CD4-positive, alpha-beta memory T cell (primary cell): ENCODE data around the gene SCN3B. TPM values are rescaled to one million over a fixed set of nuclear protein-coding genes. Genes with fewer than 3 reads are reported as not detected.

Experiments used
- CTCF ChIA-PET: fragments of 350-600 bp; sonication (Branson Sonifier 250); formaldehyde crosslinking; loops from one replicate; lab custom pipeline; 2021; ENCODE audit warnings: inconsistent platforms; ENCODE audit not compliant: partially characterized antibody; lab: Charles Lee
- POLR2A ChIA-PET: fragments of 350-600 bp; sonication (Branson Sonifier 250); formaldehyde crosslinking; loops from one replicate; lab custom pipeline; 2021; ENCODE audit not compliant: partially characterized antibody; lab: Charles Lee
- DNase-seq, 5 donors: peaks; one replicate each; pipeline versions ENCODE4 v3.0.0 to v3.0.0-alpha.2; 2020 to 2022; ENCODE audit warnings: mixed read lengths in 1 of 5
- H3K27ac ChIP-seq: one replicate; pipeline ENCODE4 v1.7.0; 2013; ENCODE audit warnings: low read depth, low read length
- H3K27me3 ChIP-seq: 2 replicates; pipeline ENCODE4 v1.7.0; 2013; ENCODE audit warnings: mild to moderate bottlenecking, low read length, moderate library complexity; ENCODE audit not compliant: insufficient read depth
- H3K36me3 ChIP-seq: 2 replicates; pipeline ENCODE4 v1.7.0; 2013; ENCODE audit warnings: mild to moderate bottlenecking, low read length, moderate library complexity; ENCODE audit not compliant: insufficient read depth
- H3K4me1 ChIP-seq: 2 replicates; pipeline ENCODE4 v1.7.0; 2013; ENCODE audit warnings: mild to moderate bottlenecking, low read length, moderate library complexity; ENCODE audit not compliant: insufficient read depth
- H3K4me3 ChIP-seq, 2 donors: one replicate each; pipeline ENCODE4 v1.7.0; 2013; ENCODE audit warnings: low read length in 2 of 2, mild to moderate bottlenecking in 1 of 2
- H3K9me3 ChIP-seq, 2 donors: one replicate each; pipeline ENCODE4 v1.7.0; 2013; ENCODE audit warnings: low read length in 2 of 2, control low read depth in 1 of 2; ENCODE audit not compliant: control insufficient read depth in 1 of 2
- H3K27ac Mint-ChIP-seq, 7 donors: one replicate each; pipeline ENCODE4 v1.8.0; 2020 to 2021; ENCODE audit warnings: mixed read lengths in 7 of 7, mild to moderate bottlenecking in 6 of 7, inconsistent platforms in 3 of 7, moderate library complexity in 3 of 7
- H3K27me3 Mint-ChIP-seq, 2 donors: one replicate each; pipeline ENCODE4 v1.8.0; 2020 to 2021; ENCODE audit warnings: mixed read lengths in 2 of 2
- H3K36me3 Mint-ChIP-seq, 2 donors: one replicate each; pipeline ENCODE4 v1.8.0; 2020 to 2021; ENCODE audit warnings: mixed read lengths in 2 of 2, inconsistent platforms in 1 of 2, mild to moderate bottlenecking in 1 of 2
- H3K4me1 Mint-ChIP-seq, 4 donors: one replicate each; pipeline ENCODE4 v1.8.0; 2020 to 2021; ENCODE audit warnings: mixed read lengths in 4 of 4, mild to moderate bottlenecking in 1 of 4
- H3K4me3 Mint-ChIP-seq, 8 donors: one replicate each; pipeline ENCODE4 v1.8.0; 2020 to 2021; ENCODE audit warnings: mixed read lengths in 8 of 8, mild to moderate bottlenecking in 7 of 8, moderate library complexity in 6 of 8, inconsistent platforms in 3 of 8
- H3K9me3 Mint-ChIP-seq, 8 donors: one replicate each; pipeline ENCODE4 v1.8.0; 2020 to 2021; ENCODE audit warnings: mixed read lengths in 8 of 8, mild to moderate bottlenecking in 5 of 8, inconsistent platforms in 3 of 8, moderate library complexity in 1 of 8
- intact Hi-C: fragments of 100-400 bp; cut with micrococcal nuclease; formaldehyde crosslinking; loops from one replicate; pipeline ENCODE4 v1.15.1; 2023
- polyA plus RNA-seq, 2 donors: library from polyadenylated mRNA; unstranded; fragments of 300-500 nt; fragmentation: Illumina TruSeq; gene quantifications; one replicate each; pipeline ENCODE4 v1.2.3, GENCODE V29; 2021
- total RNA-seq, 2 experiments: library from RNA; stranded (reverse); gene quantifications; one replicate each; pipeline ENCODE4 v1.2.3, GENCODE V29; 2021

The SCN3B gene
- total and polyA plus RNA-seq, 4 experiments from 2014 or later: 0.05 TPM; not detected in 3

DNA sequence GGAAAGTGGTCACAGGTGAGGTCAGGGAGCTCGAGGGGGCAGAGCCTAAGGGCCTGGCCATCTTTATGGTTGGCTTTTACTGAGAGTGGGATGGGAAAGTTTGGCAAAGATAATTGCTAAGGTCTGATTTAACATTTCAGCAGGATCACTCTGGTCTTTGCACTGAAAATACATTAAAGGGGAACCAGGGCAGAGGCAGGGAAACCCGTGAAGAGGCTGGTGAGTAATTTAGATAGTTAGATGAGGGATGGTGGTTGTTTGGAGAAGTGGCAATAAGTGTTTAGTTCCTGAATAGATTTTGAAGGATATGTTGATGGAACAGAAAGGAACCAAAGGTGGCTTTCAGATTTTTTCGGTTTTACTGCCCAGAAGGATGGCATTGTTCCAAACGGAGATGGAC lies 50.8 kb downstream of the SCN3B start:
- no peaks in the 10 kb centered on the region for H3K27me3 ChIP-seq
- H3K4me1 ChIP-seq: no peaks in the 10 kb centered on the region
- no peaks in the 10 kb centered on the region for H3K9me3 ChIP-seq
- intact Hi-C loops: no loop called here
- H3K27me3 Mint-ChIP-seq: no peaks in the 10 kb centered on the region
- H3K4me3 Mint-ChIP-seq: no peak overlapping the region
- POLR2A ChIA-PET: no interaction called here
- DNase-seq: no peak
- no peaks in the 10 kb centered on the region for H3K9me3 Mint-ChIP-seq
- H3K27ac Mint-ChIP-seq: no peak overlapping the region
- peaks cover 7% of the 10 kb centered on the region for H3K36me3 ChIP-seq
- CTCF ChIA-PET: interaction anchor here (4.4 kb wide), 1 partner anchor 23 kb away, joined by 15 read pairs; no protein-coding TSS in a partner anchor
- H3K27ac ChIP-seq: no peak overlapping the region
- H3K36me3 Mint-ChIP-seq: peaks cover 55 to 76% of the 10 kb centered on the region in 2 donors
- no peaks in the 10 kb centered on the region for H3K4me1 Mint-ChIP-seq
- H3K4me3 ChIP-seq: no peak overlapping the region

GRCh38 chr11:123601743-123602142 lies 52.7 kb downstream of the SCN3B start:
- Mint-ChIP-seq H3K27me3 (no peaks in the 10 kb centered on the region), H3K27ac (peak overlapping the region in 1 of 7 donors; percentile 11), H3K4me1 (no peaks in the 10 kb centered on the region), H3K4me3 (no peak overlapping the region), H3K36me3 (peaks cover 54 to 70% of the 10 kb centered on the region in 2 donors), H3K9me3 (no peaks in the 10 kb centered on the region)
- intact Hi-C loops: no loop called here
- Histone ChIP-seq H3K27me3 (no peaks in the 10 kb centered on the region), H3K4me1 (no peaks in the 10 kb centered on the region), H3K4me3 (no peak overlapping the region), H3K36me3 (peaks cover 7% of the 10 kb centered on the region), H3K9me3 (no peaks in the 10 kb centered on the region), H3K27ac (no peak overlapping the region)
- CTCF ChIA-PET: interaction anchor here (4.4 kb wide), 1 partner anchor 22 kb away, joined by 15 read pairs; no protein-coding TSS in a partner anchor
- no peak for DNase-seq
- POLR2A ChIA-PET: no interaction called here

- H3K4me3 ChIP-seq: no peak overlapping the region
- H3K27me3 ChIP-seq: no peaks in the 10 kb centered on the region
- H3K27ac ChIP-seq: no peak overlapping the region
- no peaks in the 10 kb centered on the region for H3K9me3 Mint-ChIP-seq
- no peak for DNase-seq
- intact Hi-C loops: no loop called here
- H3K9me3 ChIP-seq: no peaks in the 10 kb centered on the region
- CTCF ChIA-PET: interaction anchor here (4.4 kb wide), 1 partner anchor 21 kb away, joined by 15 read pairs; no protein-coding TSS in a partner anchor
- H3K36me3 ChIP-seq: peaks cover 7% of the 10 kb centered on the region
- H3K4me3 Mint-ChIP-seq: no peak overlapping the region
- H3K27me3 Mint-ChIP-seq: no peaks in the 10 kb centered on the region
- POLR2A ChIA-PET: no interaction called here
- H3K4me1 ChIP-seq: no peaks in the 10 kb centered on the region
- H3K36me3 Mint-ChIP-seq: peaks cover 54 to 69% of the 10 kb centered on the region in 2 donors
- H3K4me1 Mint-ChIP-seq: no peaks in the 10 kb centered on the region
- H3K27ac Mint-ChIP-seq: peak overlapping the region in 1 of 7 donors; percentile 60
These were observed 53.3 kb downstream of the SCN3B start for GRCh38 chr11:123601136-123601535.

GRCh38 chr11:123597859-123598258 lies 56.6 kb downstream of the SCN3B start:
- no peaks in the 10 kb centered on the region for H3K4me1 ChIP-seq
- H3K9me3 ChIP-seq: no peaks in the 10 kb centered on the region
- ChIA-PET POLR2A (no interaction called here), CTCF (interaction anchor here (1.5 kb wide), 1 partner anchor 9 kb away, joined by 5 read pairs; no protein-coding TSS in a partner anchor)
- Mint-ChIP-seq H3K4me3 (no peak overlapping the region), H3K27ac (no peak overlapping the region), H3K27me3 (no peaks in the 10 kb centered on the region), H3K9me3 (no peaks in the 10 kb centered on the region), H3K36me3 (peaks cover 48 to 56% of the 10 kb centered on the region in 2 donors), H3K4me1 (no peaks in the 10 kb centered on the region)
- H3K27me3 ChIP-seq: no peaks in the 10 kb centered on the region
- no peak overlapping the region for H3K27ac ChIP-seq
- intact Hi-C loops: no loop called here
- no peak overlapping the region for H3K4me3 ChIP-seq
- H3K36me3 ChIP-seq: peaks cover 7% of the 10 kb centered on the region
- DNase-seq: no peak

DNA sequence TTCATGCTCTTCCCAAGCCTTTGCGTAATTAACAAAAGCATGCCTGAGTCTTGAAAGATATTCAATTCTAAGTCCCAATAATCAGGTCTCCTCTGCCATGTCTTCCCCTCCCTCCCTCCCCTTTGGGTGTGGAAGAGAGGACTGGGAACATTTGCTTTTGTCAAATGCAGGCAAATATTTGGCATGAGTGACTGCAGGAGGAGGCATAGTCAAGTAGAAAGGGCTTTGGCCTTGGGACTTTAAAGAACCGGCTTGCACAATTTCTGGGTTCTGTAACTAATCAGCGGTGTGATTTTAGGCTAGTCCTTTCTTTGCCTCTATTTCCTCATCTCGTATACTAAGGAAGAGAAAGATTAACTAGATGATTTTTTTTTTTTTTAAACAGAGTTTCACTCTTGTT lies 59.5 kb downstream of the SCN3B start:
- POLR2A ChIA-PET: no interaction called here
- no peak overlapping the region for H3K27ac ChIP-seq
- no peaks in the 10 kb centered on the region for H3K9me3 ChIP-seq
- Mint-ChIP-seq H3K9me3 (no peaks in the 10 kb centered on the region), H3K4me1 (no peaks in the 10 kb centered on the region), H3K27me3 (no peaks in the 10 kb centered on the region), H3K36me3 (peaks cover 32 to 39% of the 10 kb centered on the region in 2 donors), H3K27ac (no peak overlapping the region), H3K4me3 (no peak overlapping the region)
- intact Hi-C loops: no loop called here
- DNase-seq: no peak
- no peaks in the 10 kb centered on the region for H3K4me1 ChIP-seq
- no peaks in the 10 kb centered on the region for H3K36me3 ChIP-seq
- CTCF ChIA-PET: interaction anchor here (1.0 kb wide), 1 partner anchor 18 kb away, joined by 3 read pairs; no protein-coding TSS in a partner anchor
- H3K4me3 ChIP-seq: no peak overlapping the region
- no peaks in the 10 kb centered on the region for H3K27me3 ChIP-seq

GRCh38 chr11:123594188-123594901 lies 60.1 kb downstream of the SCN3B start:
- no peaks in the 10 kb centered on the region for H3K4me1 ChIP-seq
- no peak overlapping the region for H3K27ac Mint-ChIP-seq
- H3K36me3 ChIP-seq: no peaks in the 10 kb centered on the region
- ChIA-PET POLR2A (no interaction called here), CTCF (interaction anchor here (1.0 kb wide), 2 partner anchors 14 to 18 kb away, joined by 3 read pairs; no protein-coding TSS in a partner anchor)
- no peak for DNase-seq
- H3K27me3 Mint-ChIP-seq: no peaks in the 10 kb centered on the region
- intact Hi-C loops: no loop called here
- no peak overlapping the region for H3K27ac ChIP-seq
- no peaks in the 10 kb centered on the region for H3K9me3 Mint-ChIP-seq
- H3K4me1 Mint-ChIP-seq: no peaks in the 10 kb centered on the region
- H3K4me3 ChIP-seq: no peak overlapping the region
- peaks cover 29 to 35% of the 10 kb centered on the region in 2 donors for H3K36me3 Mint-ChIP-seq
- no peak overlapping the region for H3K4me3 Mint-ChIP-seq
- no peaks in the 10 kb centered on the region for H3K9me3 ChIP-seq
- no peaks in the 10 kb centered on the region for H3K27me3 ChIP-seq

DNA sequence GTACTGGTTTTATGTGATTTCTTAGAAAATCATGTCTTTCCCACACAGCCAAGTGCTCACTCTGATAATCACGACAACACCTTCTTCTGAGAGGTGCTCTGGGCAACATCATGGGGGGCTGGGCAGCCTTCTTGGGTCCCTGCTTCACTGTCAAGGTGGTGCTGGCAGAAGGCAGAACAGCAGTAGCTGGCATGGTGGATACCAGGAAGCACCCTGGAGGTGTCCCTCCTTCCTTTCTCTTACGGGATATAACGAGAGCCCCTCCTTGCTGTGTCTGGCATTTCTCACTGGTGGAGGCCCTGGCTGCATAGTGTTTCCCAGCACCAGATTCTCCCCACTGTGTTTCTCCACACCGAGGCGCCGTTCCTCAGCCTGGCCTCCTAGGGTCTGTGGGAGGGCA lies 60.9 kb downstream of the SCN3B start:
- H3K9me3 ChIP-seq: no peaks in the 10 kb centered on the region
- ChIA-PET CTCF (interaction anchor here (1.0 kb wide), 1 partner anchor 13 kb away, joined by 3 read pairs; no protein-coding TSS in a partner anchor), POLR2A (no interaction called here)
- no peak overlapping the region for H3K4me3 ChIP-seq
- Mint-ChIP-seq H3K9me3 (no peaks in the 10 kb centered on the region), H3K4me3 (no peak overlapping the region), H3K27ac (no peak overlapping the region), H3K36me3 (peaks cover 22 to 30% of the 10 kb centered on the region in 2 donors), H3K4me1 (no peaks in the 10 kb centered on the region), H3K27me3 (no peaks in the 10 kb centered on the region)
- no peak for DNase-seq
- H3K27ac ChIP-seq: no peak overlapping the region
- H3K4me1 ChIP-seq: no peaks in the 10 kb centered on the region
- intact Hi-C loops: no loop called here
- H3K27me3 ChIP-seq: no peaks in the 10 kb centered on the region
- no peaks in the 10 kb centered on the region for H3K36me3 ChIP-seq
